GM23338 (cell line): Measurements from ENCODE around the gene GPR152. TPM values are rescaled to one million over a fixed set of nuclear protein-coding genes. Genes with fewer than 3 reads are reported as not detected.

Experiments
- ATAC-seq: fragments of 200-7000 bp; cut with Tn5 transposase; 3 replicates; pipeline ENCODE4 v1.9.1; 2020
- DNase-seq: peaks from one replicate; pipeline ENCODE4 v3.0.0-alpha.2; 2015; ENCODE audit warnings: low spot score
- H2AFZ ChIP-seq: fragments of 200-600 bp; sonication (generic); 2 replicates; pipeline ENCODE4 v1.8.0; 2016; ENCODE audit warnings: antibody characterized with exemption, mild to moderate bottlenecking, moderate library complexity
- H3F3A ChIP-seq: fragments of 200-600 bp; sonication (generic); replicated peaks from 2 replicates; pipeline ENCODE4 v1.8.0; 2017; ENCODE audit warnings: antibody characterized with exemption, mixed run types, low read depth
- H3K27ac ChIP-seq: fragments of 200-600 bp; sonication (generic); 2 replicates; pipeline ENCODE4 v1.6.1; 2016; ENCODE audit warnings: low read depth
- H3K27me3 ChIP-seq: fragments of 200-600 bp; sonication (generic); 2 replicates; pipeline ENCODE4 v1.8.0; 2016; ENCODE audit warnings: mild to moderate bottlenecking, mixed run types, moderate library complexity; ENCODE audit not compliant: insufficient read depth
- H3K36me3 ChIP-seq: fragments of 200-600 bp; sonication (generic); 2 replicates; pipeline ENCODE4 v1.8.0; 2016; ENCODE audit warnings: mild to moderate bottlenecking; ENCODE audit not compliant: insufficient read depth
- H3K4me1 ChIP-seq: fragments of 200-600 bp; sonication (generic); 2 replicates; pipeline ENCODE4 v1.8.0; 2016; ENCODE audit warnings: mild to moderate bottlenecking, moderate library complexity; ENCODE audit not compliant: insufficient read depth
- H3K4me2 ChIP-seq: fragments of 200-600 bp; sonication (generic); 2 replicates; pipeline ENCODE4 v1.7.1; 2017; ENCODE audit warnings: mixed run types
- H3K4me3 ChIP-seq: fragments of 200-600 bp; sonication (generic); 2 replicates; pipeline ENCODE4 v1.6.1; 2016; ENCODE audit warnings: mixed run types
- H3K79me2 ChIP-seq: fragments of 200-600 bp; sonication (generic); replicated peaks from 2 replicates; pipeline ENCODE4 v1.8.0; 2017; ENCODE audit warnings: mild to moderate bottlenecking; ENCODE audit not compliant: insufficient read depth
- H3K9me2 ChIP-seq: fragments of 200-600 bp; sonication (generic); 2 replicates; pipeline ENCODE4 v1.8.0; 2017; ENCODE audit not compliant: insufficient read depth
- H4K20me1 ChIP-seq: fragments of 200-600 bp; sonication (generic); replicated peaks from 2 replicates; pipeline ENCODE4 v1.8.0; 2017; ENCODE audit warnings: mild to moderate bottlenecking; ENCODE audit not compliant: insufficient read depth
- H3K27ac Mint-ChIP-seq: 2 replicates; pipeline ENCODE4 v1.8.0; 2020; ENCODE audit warnings: inconsistent platforms, mild to moderate bottlenecking, moderate library complexity, mixed read lengths
- H3K27me3 Mint-ChIP-seq: 3 replicates; pipeline ENCODE4 v1.8.0; 2022; ENCODE audit warnings: low read depth, mild to moderate bottlenecking, moderate library complexity, mixed read lengths, inconsistent platforms; ENCODE audit not compliant: insufficient read depth, poor library complexity
- H3K36me3 Mint-ChIP-seq: 3 replicates; pipeline ENCODE4 v1.8.0; 2021; ENCODE audit warnings: low read depth, mild to moderate bottlenecking, inconsistent platforms, moderate library complexity, mixed read lengths
- H3K4me1 Mint-ChIP-seq: 3 replicates; pipeline ENCODE4 v1.8.0; 2020; ENCODE audit warnings: mild to moderate bottlenecking, inconsistent platforms, mixed read lengths
- H3K4me3 Mint-ChIP-seq: 3 replicates; pipeline ENCODE4 v1.8.0; 2021; ENCODE audit warnings: moderate library complexity, mild to moderate bottlenecking, inconsistent platforms, mixed read lengths
- H3K9me3 Mint-ChIP-seq: 3 replicates; pipeline ENCODE4 v1.8.0; 2020; ENCODE audit warnings: moderate library complexity, mild to moderate bottlenecking, inconsistent platforms, mixed read lengths
- CREB1 ChIP-seq: fragments of 250-450 bp; sonication (Bioruptor Pico); IDR thresholded peaks from 2 replicates; pipeline ENCODE4 v1.5.0; 2020; ENCODE audit warnings: low read depth, mild to moderate bottlenecking, moderate library complexity
- CTCF ChIP-seq, 2 experiments: fragments of 200-600 bp in 1 of 2; sonication (generic) in 1 of 2; conservative IDR thresholded peaks; 2 replicates each; pipeline versions ENCODE4 v1.5.1 to v1.6.1; 2016 to 2017; ENCODE audit warnings: antibody characterized with exemption in 2 of 2, low read depth in 2 of 2, mild to moderate bottlenecking in 2 of 2, moderate library complexity in 1 of 2
- ETS1 ChIP-seq: IDR thresholded peaks from 2 replicates; pipeline ENCODE4 v1.6.1; 2016; ENCODE audit warnings: antibody characterized with exemption
- EZH2 ChIP-seq: fragments of 200-600 bp; sonication (generic); IDR thresholded peaks from one replicate; pipeline ENCODE4 v1.8.0; 2017; ENCODE audit warnings: antibody characterized with exemption, mild to moderate bottlenecking, low read depth; ENCODE audit not compliant: unreplicated experiment
- EZH2phosphoT487 ChIP-seq: fragments of 200-600 bp; sonication (generic); IDR thresholded peaks from one replicate; pipeline ENCODE4 v1.8.1; 2018; ENCODE audit warnings: antibody characterized with exemption; ENCODE audit not compliant: unreplicated experiment
- JUNB ChIP-seq: IDR thresholded peaks from one replicate; pipeline ENCODE4 v1.6.1; 2016; ENCODE audit warnings: antibody characterized with exemption; ENCODE audit not compliant: unreplicated experiment
- POLR2AphosphoS5 ChIP-seq: IDR thresholded peaks from 2 replicates; pipeline ENCODE4 v1.6.1; 2016; ENCODE audit warnings: antibody characterized with exemption, low read depth
- REST ChIP-seq: IDR thresholded peaks from one replicate; pipeline ENCODE4 v1.6.1; 2018; ENCODE audit warnings: antibody characterized with exemption; ENCODE audit not compliant: unreplicated experiment
- STAT1 ChIP-seq: IDR thresholded peaks from one replicate; pipeline ENCODE4 v1.6.1; 2016; ENCODE audit warnings: antibody characterized with exemption; ENCODE audit not compliant: unreplicated experiment
- ZNF114 ChIP-seq: fragments of 250-450 bp; sonication (Bioruptor Pico); IDR thresholded peaks from 2 replicates; pipeline ENCODE4 v1.5.0; 2020; ENCODE audit warnings: mild to moderate bottlenecking, moderate library complexity
- polyA plus RNA-seq: library from polyadenylated mRNA; unstranded; fragments of >200 nt; fragmentation: Nextera tagmentation; extraction: Ambion mirVana; gene quantifications from 2 replicates; pipeline ENCODE4 v1.2.1, GENCODE V29; 2016
- total RNA-seq: library from RNA; depleted of rRNA; stranded (reverse); fragments of >200 nt; shearing (Covaris generic); gene quantifications from 2 replicates; pipeline ENCODE4 v1.2.3, GENCODE V29; 2014

Gene GPR152
- total and polyA plus RNA-seq, 2 experiments from 2014 or later = not detected

GRCh38 chr11:67405688-67406339 is 46.7 kb downstream of the GPR152 start (continued):
- no peak for TF ChIP-seq POLR2AphosphoS5
- no peak for TF ChIP-seq EZH2phosphoT487
- no peak for TF ChIP-seq CTCF (conservative IDR thresholded peaks at IDR 0.05; ENCODE audit: low read depth in 2 of 2)
- no peak for TF ChIP-seq REST
- TF ChIP-seq ZNF114 (CRISPR knock-in tag) = no peak

- Mint-ChIP-seq H3K4me1 (peaks cover 21% of the 10 kb centered on the region), H3K4me3 (no peak overlapping the region), H3K9me3 (no peaks in the 10 kb centered on the region), H3K36me3 (peaks cover 5% of the 10 kb centered on the region), H3K27ac (no peak overlapping the region), H3K27me3 (peaks cover 20% of the 10 kb centered on the region)
- H3K4me2 ChIP-seq = no peak overlapping the region
- peaks cover 6% of the 10 kb centered on the region; the same call in 1 of the 2 replicates for H4K20me1 ChIP-seq
- H3K79me2 ChIP-seq = peaks cover 10% of the 10 kb centered on the region
- no peak overlapping the region for H3K27ac ChIP-seq
- no peaks in the 10 kb centered on the region for H3K9me2 ChIP-seq
- DNase-seq (no peak), ATAC-seq (no peak)
- H3K36me3 ChIP-seq = no peaks in the 10 kb centered on the region
- peaks cover 13% of the 10 kb centered on the region; the same call in 1 of the 2 replicates for H3K4me1 ChIP-seq
- no peak overlapping the region for H2AFZ ChIP-seq
- H3F3A ChIP-seq = no peaks in the 10 kb centered on the region
- no peak overlapping the region for H3K4me3 ChIP-seq
- no peaks in the 10 kb centered on the region for H3K27me3 ChIP-seq
- no peak for TF ChIP-seq JUNB
- no peak for TF ChIP-seq ETS1
- TF ChIP-seq STAT1 = no peak
- TF ChIP-seq ZNF114 (CRISPR knock-in tag) = no peak
- no peak for TF ChIP-seq CREB1 (CRISPR knock-in tag)
- no peak for TF ChIP-seq REST
- no peak for TF ChIP-seq CTCF (conservative IDR thresholded peaks at IDR 0.05; ENCODE audit: low read depth in 2 of 2)
- no peak for TF ChIP-seq EZH2phosphoT487
- TF ChIP-seq EZH2 = no peak
These were observed 47.3 kb downstream of the GPR152 start for GRCh38 chr11:67405196-67405567.
